Ishikawa (cell line): ENCODE measurements around the gene C2CD3.

Experiments used
- CEBPB ChIP-seq: IDR thresholded peaks from 2 replicates; pipeline ENCODE4 v1.6.1; 2012
- CREB1 ChIP-seq: IDR thresholded peaks from 2 replicates; pipeline ENCODE4 v1.6.1; 2012; ENCODE audit warnings: low read depth
- EGR1 ChIP-seq: IDR thresholded peaks from 2 replicates; pipeline ENCODE4 v1.6.1; 2012
- EP300 ChIP-seq: IDR thresholded peaks from 2 replicates; pipeline ENCODE4 v1.6.1; 2012; ENCODE audit warnings: borderline replicate concordance
- FOXM1 ChIP-seq: IDR thresholded peaks from 2 replicates; pipeline ENCODE4 v1.6.1; 2012; ENCODE audit warnings: low read depth, borderline replicate concordance
- MAX ChIP-seq: IDR thresholded peaks from 2 replicates; pipeline ENCODE4 v1.6.1; 2012
- NFIC ChIP-seq: IDR thresholded peaks from 2 replicates; pipeline ENCODE4 v1.6.1; 2012
- RAD21 ChIP-seq: IDR thresholded peaks from 2 replicates; pipeline ENCODE4 v1.6.1; 2012; ENCODE audit warnings: low read depth
- REST ChIP-seq: IDR thresholded peaks from 2 replicates; pipeline ENCODE4 v1.6.1; 2012; ENCODE audit warnings: low read depth, mild to moderate bottlenecking
- TAF1 ChIP-seq: IDR thresholded peaks from 2 replicates; pipeline ENCODE4 v1.6.1; 2012; ENCODE audit warnings: low read depth, mild to moderate bottlenecking
- TCF12 ChIP-seq: IDR thresholded peaks from 2 replicates; pipeline ENCODE4 v1.6.1; 2012; ENCODE audit warnings: low read depth
- TEAD4 ChIP-seq: IDR thresholded peaks from 2 replicates; pipeline ENCODE4 v1.6.1; 2012
- USF1 ChIP-seq: IDR thresholded peaks from 2 replicates; pipeline ENCODE4 v1.6.1; 2012
- YY1 ChIP-seq: IDR thresholded peaks from 2 replicates; pipeline ENCODE4 v1.6.1; 2012; ENCODE audit warnings: low read depth
- ZBTB7A ChIP-seq: IDR thresholded peaks from 2 replicates; pipeline ENCODE4 v1.6.1; 2012; ENCODE audit warnings: low read depth

Gene C2CD3

DNA sequence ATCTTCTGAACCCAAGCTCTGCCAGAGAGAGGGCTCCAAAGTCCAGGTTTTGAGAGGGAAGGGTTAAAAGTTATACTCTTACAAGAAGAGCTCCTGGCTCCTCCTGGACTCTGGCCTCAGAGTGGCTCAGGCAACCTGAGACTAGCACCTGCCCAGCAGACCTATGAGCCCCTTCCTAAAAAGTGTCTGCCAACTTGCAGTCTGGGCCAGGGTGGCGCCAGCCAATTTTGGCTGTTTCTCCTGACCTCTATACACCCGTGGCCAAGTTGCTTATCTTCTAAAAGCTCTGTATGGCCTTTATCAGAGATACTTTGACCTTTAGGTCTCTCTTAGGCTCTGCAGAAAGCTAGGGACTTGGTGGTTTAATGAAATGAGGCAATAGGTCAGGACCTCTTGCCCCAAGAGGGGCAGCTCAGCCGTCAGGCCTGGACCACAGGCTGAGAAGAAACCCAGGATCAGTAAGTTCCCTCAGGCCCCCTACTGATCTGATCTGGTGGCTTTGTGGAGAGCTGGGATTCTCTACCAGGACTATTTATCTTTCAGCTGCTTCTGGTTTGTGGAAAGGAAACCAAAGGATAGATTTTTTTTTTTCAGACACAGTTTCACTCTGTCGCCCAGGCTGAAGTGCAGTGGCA lies 151.6 kb downstream of the C2CD3 start:
- TF ChIP-seq REST (no peak), EP300 (no peak), NFIC (no peak), RAD21 (no peak), ZBTB7A (no peak), FOXM1 (no peak), CREB1 (no peak), USF1 (no peak), YY1 (no peak), EGR1 (no peak)

DNA sequence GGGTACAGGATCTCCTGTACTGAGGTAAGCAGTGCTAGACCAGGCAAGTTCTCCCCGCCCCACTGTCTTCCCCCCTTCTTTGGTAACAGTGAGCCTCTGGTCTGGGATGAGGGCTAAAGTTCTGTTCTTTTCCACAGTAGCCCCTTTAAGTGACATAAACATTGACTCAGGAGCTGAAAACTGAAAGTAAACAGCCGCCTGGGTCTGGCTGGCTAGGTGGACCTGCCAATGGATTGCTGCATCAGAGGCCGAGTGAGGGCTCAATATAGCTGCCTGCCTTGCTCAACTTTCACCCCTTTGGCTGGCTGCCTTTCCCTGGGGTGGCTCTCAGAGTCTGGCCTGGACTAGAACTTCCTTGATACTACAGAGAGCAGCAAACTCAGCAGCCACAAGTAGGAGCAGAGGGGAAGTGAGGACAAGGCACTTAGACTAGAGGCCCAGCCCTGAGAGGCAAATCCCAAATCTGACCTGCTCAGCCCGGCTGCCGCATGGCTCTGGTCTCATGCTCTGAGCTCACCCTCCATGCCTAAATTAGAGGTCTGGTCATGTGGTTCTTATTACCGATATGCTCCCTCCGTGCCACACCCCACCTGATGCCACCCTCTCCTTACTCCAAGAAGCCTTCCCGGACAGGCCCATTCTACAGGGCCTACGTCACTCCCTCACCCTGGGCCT lies 152.3 kb downstream of the C2CD3 start:
- TF ChIP-seq USF1 (no peak), NFIC (no peak), CREB1 (no peak), YY1 (no peak), FOXM1 (no peak), RAD21 (no peak), ZBTB7A (no peak), TEAD4 (no peak), REST (no peak), EGR1 (no peak), EP300 (no peak), CEBPB (no peak), TCF12 (no peak), TAF1 (no peak), MAX (no peak)

DNA sequence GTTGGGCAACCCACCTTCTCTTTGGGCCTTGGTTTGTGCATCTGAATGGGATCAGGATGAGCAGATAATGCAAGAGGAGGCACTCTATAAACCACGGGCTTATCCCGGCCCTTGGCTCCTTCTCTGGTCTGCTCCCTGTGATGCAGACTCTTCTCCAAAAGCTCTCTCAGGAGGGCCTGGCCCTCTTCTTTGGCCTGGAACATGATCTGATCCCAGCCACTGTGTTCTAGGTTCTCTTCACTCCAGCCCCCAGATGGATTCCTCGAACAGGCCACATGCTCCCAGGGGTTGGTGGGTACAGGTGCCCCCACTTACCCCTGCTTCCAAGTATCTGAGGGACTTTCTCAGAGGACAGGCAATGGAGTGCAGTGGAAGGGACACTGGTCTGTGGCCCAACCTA lies 153.2 kb downstream of the C2CD3 start:
- TF ChIP-seq EGR1, result no peak
- no peak for TF ChIP-seq TEAD4
- TF ChIP-seq EP300, result no peak
- no peak for TF ChIP-seq REST
- TF ChIP-seq TCF12, result no peak
- no peak for TF ChIP-seq RAD21
- no peak for TF ChIP-seq USF1

DNA sequence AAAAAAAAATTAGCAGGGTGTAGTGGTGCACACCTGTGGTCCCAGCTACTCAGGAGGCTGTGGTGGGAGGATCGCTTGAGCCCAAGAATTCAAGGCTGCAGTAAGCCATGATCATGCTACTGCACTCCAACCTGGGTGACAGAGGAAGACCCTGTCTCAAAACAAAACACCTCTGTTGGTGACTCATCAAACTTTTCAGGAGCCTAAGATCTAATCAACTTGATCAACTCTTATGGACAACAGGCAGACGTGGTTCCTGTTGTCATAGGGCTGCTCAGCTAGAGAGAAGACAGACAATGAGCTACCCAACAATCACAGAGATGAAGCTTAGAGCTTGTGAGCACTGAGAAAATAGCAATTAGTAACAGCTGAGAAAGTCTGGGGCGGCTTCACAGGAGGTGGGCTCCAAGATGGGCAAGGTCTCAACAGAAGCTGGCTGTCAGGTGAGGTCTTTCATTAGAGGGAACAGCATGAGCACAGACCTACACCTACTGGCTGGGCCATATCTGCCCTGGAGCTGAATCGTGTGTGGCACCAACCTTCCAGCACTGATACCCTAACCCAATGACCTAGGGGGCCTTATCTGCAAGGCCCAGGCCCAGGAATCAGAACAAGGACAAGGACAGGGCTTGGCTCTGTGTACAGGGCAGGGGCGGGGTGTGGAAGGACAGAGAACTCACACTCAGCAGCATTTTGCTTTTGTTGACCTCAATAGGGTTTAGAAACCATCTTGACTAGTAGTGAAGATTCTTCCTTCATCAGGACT lies 154.7 kb downstream of the C2CD3 start:
- TF ChIP-seq USF1 (no peak), EGR1 (no peak), TEAD4 (no peak), NFIC (no peak), TAF1 (no peak), FOXM1 (no peak), EP300 (no peak), YY1 (no peak), CREB1 (no peak), MAX (no peak), ZBTB7A (no peak), TCF12 (no peak), RAD21 (no peak), REST (no peak)
